Adipocyte (in vitro differentiated cells): ENCODE data around the gene MOB1A.
A peak's percentile ranks its signal among the peaks of the same experiment; 100 is the strongest.

ENCODE experiments used
- DNase-seq: peaks from one replicate; pipeline ENCODE4 v3.0.0-alpha.2; 2015; ENCODE audit warnings: low read depth
- H3K27me3 ChIP-seq: replicated peaks from 2 replicates; pipeline ENCODE4 v1.7.0; 2013; ENCODE audit warnings: mild to moderate bottlenecking, low read length, moderate library complexity; ENCODE audit not compliant: control insufficient read depth, insufficient read depth
- H3K36me3 ChIP-seq: 2 replicates; pipeline ENCODE4 v1.7.0; 2013; ENCODE audit warnings: low read length, mild to moderate bottlenecking, moderate library complexity; ENCODE audit not compliant: control insufficient read depth, insufficient read depth, severe bottlenecking
- H3K4me1 ChIP-seq: 2 replicates; pipeline ENCODE4 v1.7.0; 2013; ENCODE audit warnings: mild to moderate bottlenecking, low read length, moderate library complexity; ENCODE audit not compliant: control insufficient read depth, insufficient read depth
- H3K4me3 ChIP-seq: 2 replicates; pipeline ENCODE4 v1.7.0; 2013; ENCODE audit warnings: mild to moderate bottlenecking, low read length, moderate library complexity
- H3K9ac ChIP-seq: 2 replicates; pipeline ENCODE4 v1.7.0; 2013; ENCODE audit warnings: mild to moderate bottlenecking, low read length, moderate library complexity
- H3K9me3 ChIP-seq: 2 replicates; pipeline ENCODE4 v1.7.0; 2013; ENCODE audit warnings: mild to moderate bottlenecking, low read length, moderate library complexity; ENCODE audit not compliant: control insufficient read depth

Gene MOB1A

GRCh38 chr2:74178211-74179062, at the start of gene MOB1A:
Gene MOB1A (minus strand): TSS chr2:74178879. CDS start chr2:74178674, 205 bp downstream.
- peak within 1 kb of the TSS; percentile 95 for H3K9ac ChIP-seq
- H3K27me3 ChIP-seq: no peaks in the 10 kb centered on the region
- H3K36me3 ChIP-seq: no peaks in the 10 kb centered on the region
- peaks cover 17% of the 10 kb centered on the region for H3K4me1 ChIP-seq
- no peaks in the 10 kb centered on the region for H3K9me3 ChIP-seq
- peak; percentile 100 for DNase-seq
- H3K4me3 ChIP-seq: peak within 1 kb of the TSS; percentile 85

- H3K4me3 ChIP-seq: no peak overlapping the region
- DNase-seq: no peak
- H3K36me3 ChIP-seq: no peaks in the 10 kb centered on the region
- H3K27me3 ChIP-seq: no peaks in the 10 kb centered on the region
- no peaks in the 10 kb centered on the region for H3K9me3 ChIP-seq
- peaks cover 17% of the 10 kb centered on the region for H3K4me1 ChIP-seq
- H3K9ac ChIP-seq: no peak overlapping the region
Measured at GRCh38 chr2:74227646-74228045, 49.0 kb upstream of the MOB1A start.

GRCh38 chr2:74226648-74227213, 48.1 kb upstream of the MOB1A start:
- peaks cover 17% of the 10 kb centered on the region for H3K4me1 ChIP-seq
- H3K9ac ChIP-seq: no peak overlapping the region
- no peak for DNase-seq
- no peak overlapping the region for H3K4me3 ChIP-seq
- peaks cover 2% of the 10 kb centered on the region for H3K36me3 ChIP-seq
- H3K9me3 ChIP-seq: no peaks in the 10 kb centered on the region
- no peaks in the 10 kb centered on the region for H3K27me3 ChIP-seq

GRCh38 chr2:74225698-74226459, 47.2 kb upstream of the MOB1A start:
- DNase-seq: no peak

GRCh38 chr2:74223941-74224770, 45.5 kb upstream of the MOB1A start:
- Histone ChIP-seq H3K27me3 (no peaks in the 10 kb centered on the region), H3K4me1 (peaks cover 17% of the 10 kb centered on the region), H3K9me3 (no peaks in the 10 kb centered on the region), H3K9ac (no peak overlapping the region), H3K4me3 (no peak overlapping the region), H3K36me3 (peaks cover 16% of the 10 kb centered on the region)
- DNase-seq: no peak

More at GRCh38 chr2:74225698-74226459, 47.2 kb upstream of the MOB1A start:
- peaks cover 17% of the 10 kb centered on the region for H3K4me1 ChIP-seq
- no peaks in the 10 kb centered on the region for H3K27me3 ChIP-seq
- no peaks in the 10 kb centered on the region for H3K9me3 ChIP-seq
- H3K36me3 ChIP-seq: peaks cover 10% of the 10 kb centered on the region
- H3K4me3 ChIP-seq: no peak overlapping the region
- H3K9ac ChIP-seq: no peak overlapping the region

GRCh38 chr2:74222300-74222650, 43.6 kb upstream of the MOB1A start:
- H3K9ac ChIP-seq: no peak overlapping the region
- DNase-seq: no peak

GRCh38 chr2:74221604-74222299, 43.1 kb upstream of the MOB1A start:
- Histone ChIP-seq H3K9me3 (no peaks in the 10 kb centered on the region), H3K9ac (no peak overlapping the region), H3K4me3 (no peak overlapping the region), H3K4me1 (peaks cover 17% of the 10 kb centered on the region), H3K36me3 (peaks cover 38% of the 10 kb centered on the region), H3K27me3 (no peaks in the 10 kb centered on the region)
- DNase-seq: no peak

More at GRCh38 chr2:74222300-74222650, 43.6 kb upstream of the MOB1A start:
- Histone ChIP-seq H3K36me3 (peaks cover 33% of the 10 kb centered on the region), H3K9me3 (no peaks in the 10 kb centered on the region), H3K4me1 (peaks cover 17% of the 10 kb centered on the region), H3K27me3 (no peaks in the 10 kb centered on the region), H3K4me3 (no peak overlapping the region)

- Histone ChIP-seq H3K9me3 (no peaks in the 10 kb centered on the region), H3K9ac (no peak overlapping the region), H3K4me3 (no peak overlapping the region), H3K27me3 (no peaks in the 10 kb centered on the region), H3K4me1 (peaks cover 14% of the 10 kb centered on the region), H3K36me3 (peaks cover 44% of the 10 kb centered on the region)
- DNase-seq: no peak
Measured at GRCh38 chr2:74221091-74221490, 42.4 kb upstream of the MOB1A start.

GRCh38 chr2:74219846-74220486, 41.3 kb upstream of the MOB1A start:
- Histone ChIP-seq H3K9me3 (no peaks in the 10 kb centered on the region), H3K4me1 (peaks cover 14% of the 10 kb centered on the region), H3K36me3 (peaks cover 56% of the 10 kb centered on the region), H3K27me3 (no peaks in the 10 kb centered on the region), H3K4me3 (no peak overlapping the region), H3K9ac (no peak overlapping the region)
- no peak for DNase-seq

GRCh38 chr2:74216642-74217041, 38.0 kb upstream of the MOB1A start:
- Histone ChIP-seq H3K9me3 (no peaks in the 10 kb centered on the region), H3K9ac (no peak overlapping the region), H3K4me1 (no peaks in the 10 kb centered on the region), H3K27me3 (no peaks in the 10 kb centered on the region), H3K4me3 (no peak overlapping the region), H3K36me3 (peaks cover 83% of the 10 kb centered on the region)
- DNase-seq: no peak
